Fibroblast of lung (primary cell): ENCODE data around the gene NF2.

Source experiments
- CTCF ChIP-seq, 2 donors: IDR thresholded peaks in 1 of 2; conservative IDR thresholded peaks in 1 of 2; 1 replicate in 1 of 2; 2 replicates in 1 of 2; pipeline ENCODE4 v1.5.1; 2011 to 2012; ENCODE audit warnings: low read length in 2 of 2, control low read depth in 1 of 2, inconsistent platforms in 1 of 2, low read depth in 1 of 2, mild to moderate bottlenecking in 1 of 2
- EZH2 ChIP-seq: IDR thresholded peaks from 2 replicates; pipeline ENCODE4 v1.5.1; 2012; ENCODE audit warnings: low read length, control low read depth, mild to moderate bottlenecking; ENCODE audit errors: missing control alignments

DNA sequence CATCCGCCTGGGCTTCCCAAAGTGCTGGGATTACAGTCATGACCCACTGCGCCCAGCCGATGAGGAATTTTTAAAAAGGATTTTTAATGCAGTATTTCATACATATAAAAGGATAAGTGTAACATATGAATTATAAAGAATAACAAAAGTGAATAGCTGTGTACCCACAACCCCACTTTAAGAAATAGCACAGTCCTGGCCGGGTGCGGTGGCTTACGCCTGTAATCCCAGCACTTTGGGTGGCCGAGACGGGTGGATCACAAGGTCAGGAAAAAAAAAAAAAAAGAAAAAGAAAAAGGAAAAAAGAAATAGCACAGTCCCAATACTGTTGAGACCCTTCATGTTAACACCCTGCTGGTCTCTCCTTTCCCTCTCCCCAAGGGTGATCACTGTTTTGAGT lies 62.1 kb downstream of the NF2 start:
- TF ChIP-seq CTCF (conservative IDR thresholded peaks at IDR 0.05 in 1 of 2, IDR thresholded peaks at IDR 0.05 in 1 of 2; ENCODE audit: low read depth in 1 of 2, low read length in 2 of 2) (no peak), EZH2 (no peak)
